H1 (cell line): ENCODE results near the gene RAMP1. TPM values are rescaled to one million over a fixed set of nuclear protein-coding genes. Genes with fewer than 3 reads are reported as not detected.

Experiments used
- CTCF ChIA-PET: fragments of 300-600 bp; sonication (Branson Sonifier 250); formaldehyde crosslinking; loops from one replicate; lab custom pipeline; 2021; ENCODE audit not compliant: partially characterized antibody; lab: Charles Lee
- POLR2A ChIA-PET: fragments of 300-600 bp; sonication (Branson Sonifier 250); formaldehyde crosslinking; loops from one replicate; lab custom pipeline; 2021; ENCODE audit warnings: inconsistent platforms; ENCODE audit not compliant: partially characterized antibody; lab: Charles Lee
- DNase-seq, 2 experiments: peaks; one replicate each; pipeline versions ENCODE4 v3.0.0 to v3.0.0-alpha.2; 2010 to 2022; ENCODE audit warnings: low spot score in 2 of 2, low read depth in 1 of 2, mixed read lengths in 1 of 2
- FAIRE-seq: peaks from 2 replicates; lab custom pipeline; 2011; peaks lifted over from hg19 to GRCh38; lab: Jason Lieb, UNC
- H2AFZ ChIP-seq: 2 replicates; pipeline ENCODE4 v1.8.1; 2012; ENCODE audit warnings: low read length, inconsistent platforms
- H2AK5ac ChIP-seq: 2 replicates; pipeline ENCODE4 v1.6.1; 2013; ENCODE audit warnings: low read depth, low read length
- H2BK120ac ChIP-seq: replicated peaks from 2 replicates; pipeline ENCODE3; 2013; ENCODE audit warnings: low read depth, low read length, inconsistent platforms
- H2BK12ac ChIP-seq: 2 replicates; pipeline ENCODE4 v1.6.1; 2013; ENCODE audit warnings: low read depth, low read length
- H2BK15ac ChIP-seq: 2 replicates; pipeline ENCODE4 v1.6.1; 2013; ENCODE audit warnings: low read length
- H2BK20ac ChIP-seq: 2 replicates; pipeline ENCODE4 v1.6.1; 2013; ENCODE audit warnings: low read length
- H2BK5ac ChIP-seq: 2 replicates; pipeline ENCODE4 v1.6.1; 2013; ENCODE audit warnings: low read depth, low read length
- H3K14ac ChIP-seq: 2 replicates; pipeline ENCODE4 v1.6.1; 2013; ENCODE audit warnings: inconsistent platforms; ENCODE audit not compliant: insufficient read length
- H3K18ac ChIP-seq: 2 replicates; pipeline ENCODE4 v1.6.1; 2013; ENCODE audit warnings: low read length; ENCODE audit errors: extremely low read depth
- H3K23ac ChIP-seq: 2 replicates; pipeline ENCODE4 v1.6.1; 2013; ENCODE audit warnings: inconsistent platforms; ENCODE audit not compliant: insufficient read length
- H3K23me2 ChIP-seq: 2 replicates; pipeline ENCODE4 v1.6.1; 2013; ENCODE audit warnings: low read depth, low read length
- H3K27ac ChIP-seq: 2 replicates; pipeline ENCODE4 v1.6.1; 2011; ENCODE audit warnings: low read depth, low read length, inconsistent platforms
- H3K27me3 ChIP-seq, 4 experiments: replicated peaks in 1 of 4; 1 replicate in 1 of 4; 2 replicates in 3 of 4; pipeline versions ENCODE4 v1.6.1 to v1.8.1; 2011 to 2013; ENCODE audit warnings: low read length in 3 of 4, mild to moderate bottlenecking in 3 of 4, inconsistent platforms in 2 of 4, mixed read lengths in 2 of 4, moderate library complexity in 1 of 4; ENCODE audit not compliant: control insufficient read depth in 3 of 4, insufficient read depth in 3 of 4; ENCODE audit errors: extremely low read depth in 1 of 4
- H3K36me3 ChIP-seq, 4 experiments: 2 replicates each; pipeline versions ENCODE4 v1.6.1 to v1.8.1; 2011 to 2013; ENCODE audit warnings: mild to moderate bottlenecking in 4 of 4, low read length in 3 of 4, moderate library complexity in 2 of 4, control low read depth in 1 of 4, inconsistent platforms in 1 of 4; ENCODE audit not compliant: insufficient read depth in 4 of 4, control insufficient read depth in 2 of 4
- H3K4ac ChIP-seq: replicated peaks from 2 replicates; pipeline ENCODE3; 2013; ENCODE audit warnings: low read length, low read depth, mixed read lengths, inconsistent platforms; ENCODE audit not compliant: insufficient read length
- H3K4me1 ChIP-seq, 4 experiments: replicated peaks in 1 of 4; 1 replicate in 1 of 4; 2 replicates in 3 of 4; pipeline versions ENCODE4 v1.6.1 to v1.8.1; 2011 to 2013; ENCODE audit warnings: low read length in 3 of 4, inconsistent platforms in 2 of 4, mixed read lengths in 1 of 4; ENCODE audit not compliant: insufficient read depth in 4 of 4, control insufficient read depth in 3 of 4
- H3K4me2 ChIP-seq, 2 experiments: 2 replicates each; pipeline versions ENCODE4 v1.6.1 to v1.8.1; 2011 to 2013; ENCODE audit warnings: low read depth in 2 of 2, low read length in 2 of 2, control low read depth in 1 of 2, inconsistent platforms in 1 of 2, mild to moderate bottlenecking in 1 of 2; ENCODE audit not compliant: insufficient read depth in 1 of 2
- H3K4me3 ChIP-seq, 4 experiments: fragments of 200-600, 300-600 bp in 1 of 4; sonication (generic), shearing (Covaris generic), sonication (Bioruptor Twin) in 1 of 4; 2 replicates each; pipeline versions ENCODE4 v1.5.1 to v1.8.1; 2011 to 2016; ENCODE audit warnings: low read length in 4 of 4, low read depth in 3 of 4, control low read depth in 2 of 4, inconsistent platforms in 2 of 4, mild to moderate bottlenecking in 2 of 4, mixed read lengths in 1 of 4, moderate library complexity in 1 of 4; ENCODE audit not compliant: insufficient read depth in 2 of 4; ENCODE audit errors: extremely low read depth in 1 of 4
- H3K56ac ChIP-seq: replicated peaks from 2 replicates; pipeline ENCODE3; 2013; ENCODE audit warnings: low read depth, mild to moderate bottlenecking, mixed read lengths, low read length, inconsistent platforms; ENCODE audit not compliant: insufficient read length
- H3K79me1 ChIP-seq: 2 replicates; pipeline ENCODE4 v1.6.1; 2013; ENCODE audit warnings: low read depth, low read length, control low read depth
- H3K79me2 ChIP-seq, 2 experiments: 2 replicates each; pipeline versions ENCODE4 v1.6.1 to v1.8.1; 2012 to 2013; ENCODE audit warnings: low read length in 2 of 2, mild to moderate bottlenecking in 2 of 2, inconsistent platforms in 1 of 2; ENCODE audit not compliant: insufficient read depth in 2 of 2, control insufficient read depth in 1 of 2
- H3K9ac ChIP-seq, 4 experiments: replicated peaks in 1 of 4; 1 replicate in 1 of 4; 2 replicates in 3 of 4; pipeline versions ENCODE4 v1.6.1 to v1.8.1; 2011 to 2013; ENCODE audit warnings: low read depth in 3 of 4, low read length in 3 of 4, control low read depth in 2 of 4, mild to moderate bottlenecking in 2 of 4, moderate library complexity in 2 of 4, inconsistent platforms in 1 of 4; ENCODE audit errors: extremely low read depth in 1 of 4
- H3K9me3 ChIP-seq, 2 experiments: 2 replicates each; pipeline versions ENCODE4 v1.6.1 to v1.8.1; 2012 to 2013; ENCODE audit warnings: mild to moderate bottlenecking in 2 of 2, moderate library complexity in 2 of 2, control low read depth in 1 of 2, inconsistent platforms in 1 of 2, low read depth in 1 of 2, low read length in 1 of 2, mixed read lengths in 1 of 2; ENCODE audit not compliant: insufficient read depth in 2 of 2
- H4K20me1 ChIP-seq, 2 experiments: replicated peaks in 1 of 2; 2 replicates each; pipeline versions ENCODE3 to v1.8.1; 2011 to 2013; ENCODE audit warnings: inconsistent platforms in 2 of 2, low read length in 2 of 2, mild to moderate bottlenecking in 1 of 2; ENCODE audit not compliant: insufficient read depth in 2 of 2, control insufficient read depth in 1 of 2
- H4K5ac ChIP-seq: 2 replicates; pipeline ENCODE4 v1.6.1; 2013; ENCODE audit warnings: low read length, low read depth, mixed read lengths, inconsistent platforms; ENCODE audit not compliant: insufficient read length
- H4K8ac ChIP-seq: 2 replicates; pipeline ENCODE4 v1.8.0; 2013; ENCODE audit warnings: mild to moderate bottlenecking, moderate library complexity, low read length, inconsistent platforms; ENCODE audit not compliant: insufficient read depth; ENCODE audit errors: extremely low read depth
- H4K91ac ChIP-seq: replicated peaks from 2 replicates; pipeline ENCODE3; 2013; ENCODE audit warnings: low read length, mixed read lengths, inconsistent platforms; ENCODE audit not compliant: insufficient read length
- CEBPB ChIP-seq: IDR thresholded peaks from 2 replicates; pipeline ENCODE4 v1.6.1; 2012; ENCODE audit warnings: low read depth, low read length
- CHD2 ChIP-seq: IDR thresholded peaks from 2 replicates; pipeline ENCODE4 v1.6.1; 2012; ENCODE audit warnings: low read length, improper control_type of control experiment
- HDAC2 ChIP-seq, 2 experiments: fragments of 300-600 bp in 1 of 2; sonication (generic) in 1 of 2; IDR thresholded peaks; 2 replicates each; pipeline ENCODE4 v1.6.1; 2011 to 2012; ENCODE audit warnings: low read depth in 2 of 2, low read length in 2 of 2, mild to moderate bottlenecking in 2 of 2, moderate library complexity in 2 of 2, borderline replicate concordance in 1 of 2, inconsistent platforms in 1 of 2
- NANOG ChIP-seq: IDR thresholded peaks from 2 replicates; pipeline ENCODE4 v1.6.1; 2011; ENCODE audit warnings: low read length, low read depth, mild to moderate bottlenecking, inconsistent platforms; ENCODE audit not compliant: insufficient read depth, poor library complexity, severe bottlenecking
- RNF2 ChIP-seq: fragments of 200-900, 300-1000 bp; sonication (generic); IDR thresholded peaks from 2 replicates; pipeline ENCODE4 v1.7.1; 2016; ENCODE audit warnings: borderline replicate concordance, low read depth, mild to moderate bottlenecking, antibody characterized with exemption, low read length; ENCODE audit not compliant: poor library complexity, severe bottlenecking; ENCODE audit errors: missing control alignments
- SP1 ChIP-seq: IDR thresholded peaks from 2 replicates; pipeline ENCODE4 v1.6.1; 2011; ENCODE audit warnings: low read depth, low read length
- ZNF274 ChIP-seq: IDR thresholded peaks from 2 replicates; pipeline ENCODE4 v1.7.0; 2012; ENCODE audit warnings: low read length, borderline replicate concordance; ENCODE audit errors: extremely low read depth
- WGBS, 2 experiments: shearing (Covaris generic) in 1 of 2; methylation state at CpG; one replicate each; pipeline versions ENCODE4 v1.1.6 to v1.1.7; 2013 to 2015; ENCODE audit warnings: low lambda C conversion rate in 2 of 2, mixed read lengths in 2 of 2, inconsistent platforms in 1 of 2, low coverage in 1 of 2, missing lambda C conversion rate in 1 of 2; ENCODE audit not compliant: insufficient replicate concordance in 2 of 2, insufficient coverage in 1 of 2, insufficient read length in 1 of 2; ENCODE audit errors: extremely low coverage in 1 of 2, missing lambda C conversion rate in 1 of 2; 5-methylcytosine and 5-hydroxymethylcytosine counted together
- polyA plus RNA-seq, 7 experiments: library from polyadenylated mRNA; depleted of rRNA in 3 of 7; stranded (reverse) in 5 of 7; unstranded in 2 of 7; fragments of >200 nt in 5 of 7; fragments of 200-250 nt in 2 of 7; gene quantifications; 1 replicate in 5 of 7; 2 replicates in 1 of 7; 4 replicates in 1 of 7; pipeline versions ENCODE4 v1.2.1 to v1.2.3, GENCODE V29; 2011 to 2013; ENCODE audit warnings: missing spikeins in 2 of 7, mixed read lengths in 2 of 7
- total RNA-seq: library from RNA; stranded (reverse); fragmentation: NEBNext Ultra II Directional; extraction: Animal tissue kit (Norgen Biotek cat#: 25700); gene quantifications from 2 replicates; pipeline ENCODE4 v1.2.1, GENCODE V29; 2021

The RAMP1 gene
- total and polyA plus RNA-seq, 2 of the 8 experiments (the other 6 are each of a cell fraction or from before 2014, with no cell fraction given), result 0.65 to 4.3 TPM

- no peak overlapping the region for H3K4me3 ChIP-seq
- ChIA-PET CTCF (interaction anchor here (0.6 to 1.6 kb wide), 3 partner anchors 17 to 1217 kb away, joined by 3 to 8 read pairs (median 4); no protein-coding TSS in a partner anchor), POLR2A (interaction anchor here (0.9 kb wide), 1 partner anchor 83 kb away, joined by 3 read pairs; no protein-coding TSS in a partner anchor)
- H4K91ac ChIP-seq, result no peak overlapping the region
- H3K4me2 ChIP-seq, result no peak overlapping the region
- no peaks in the 10 kb centered on the region; a peak in 1 of 7 replicates for H3K4me1 ChIP-seq
- 88% methylated on average over 2 of the region's 2 CpGs; no CpG with 5 or more reads in 1 of the 2 experiments for WGBS, 2 experiments
- H3K23ac ChIP-seq, result no peak overlapping the region
- H3K79me1 ChIP-seq, result no peaks in the 10 kb centered on the region
- DNase-seq, result no peak
- H4K8ac ChIP-seq, result no peak overlapping the region
- peaks cover 3 to 6% of the 10 kb centered on the region in 2 experiments; a peak in 2 of 4 replicates for H3K9me3 ChIP-seq
- no peak overlapping the region for H3K14ac ChIP-seq
- H3K9ac ChIP-seq, result no peak overlapping the region
- H4K20me1 ChIP-seq, result no peaks in the 10 kb centered on the region
- peaks cover 2% of the 10 kb centered on the region; the same call in 1 of the 2 replicates for H3K23me2 ChIP-seq
- no peak overlapping the region for H2BK120ac ChIP-seq
- H2AFZ ChIP-seq, result no peak overlapping the region
- H3K36me3 ChIP-seq, result no peaks in the 10 kb centered on the region
- H3K27me3 ChIP-seq, result no peaks in the 10 kb centered on the region
- no peak overlapping the region for H2BK20ac ChIP-seq
- H3K4ac ChIP-seq, result no peak overlapping the region
- H2BK5ac ChIP-seq, result no peak overlapping the region; the same call in 1 of the 2 replicates
- H2AK5ac ChIP-seq, result no peak overlapping the region
- no peak overlapping the region for H4K5ac ChIP-seq
- no peak for FAIRE-seq
- H3K18ac ChIP-seq, result no peak overlapping the region
- H2BK12ac ChIP-seq, result 0 out of 2 replicates have a peak overlapping the region, but pooled peaks have one; percentile 68
- 0 out of 2 replicates have a peak overlapping the region, but pooled peaks have one; percentile 81 for H2BK15ac ChIP-seq
- H3K79me2 ChIP-seq, result no peaks in the 10 kb centered on the region
- H3K27ac ChIP-seq, result no peak overlapping the region
- H3K56ac ChIP-seq, result no peak overlapping the region
- TF ChIP-seq RNF2 (no peak), CEBPB (no peak), CHD2 (no peak), NANOG (no peak), HDAC2 (IDR thresholded peaks at IDR 0.05; ENCODE audit: borderline replicate concordance in 1 of 2, low read depth in 2 of 2, low read length in 2 of 2) (no peak), ZNF274 (no peak), SP1 (no peak)
These were observed 81.8 kb downstream of the RAMP1 start for GRCh38 chr2:237941239-237941638.
